GM12878 (cell line): Measurements from ENCODE around the gene CARD9. TPM values are rescaled to one million over a fixed set of nuclear protein-coding genes. Genes with fewer than 3 reads are reported as not detected.

Source experiments
- ATAC-seq: fragments of 200-7000 bp; cut with Tn5 transposase; 3 replicates; pipeline ENCODE4 v1.9.1; 2020; ENCODE audit warnings: mild to moderate bottlenecking, moderate library complexity
- BruUV-seq: library from RNA; stranded (reverse); fragments of 400-500 nt; replicated peaks from 2 replicates; lab custom pipeline; 2021; lab: Mats Ljungman, UMichigan
- CTCF ChIA-PET: fragments of 300-600 bp; sonication (Branson Sonifier 250); formaldehyde crosslinking; extraction: SDS; loops from one replicate; lab custom pipeline; 2021; ENCODE audit warnings: inconsistent platforms; lab: Yijun Ruan, JAX
- POLR2A ChIA-PET: fragments of 350-600 bp; formaldehyde crosslinking; extraction: SDS; loops from one replicate; lab custom pipeline; 2021; ENCODE audit warnings: inconsistent platforms; lab: Charles Lee
- RAD21 ChIA-PET: fragments of 300-600 bp; sonication (Branson Sonifier 250); formaldehyde crosslinking; loops from one replicate; lab custom pipeline; 2023; ENCODE audit warnings: antibody characterized with exemption; ENCODE audit not compliant: unreplicated experiment; lab: Charles Lee
- SMC1A ChIA-PET: fragments of 300-600 bp; sonication (Branson Sonifier 250); formaldehyde crosslinking; loops from one replicate; lab custom pipeline; 2023; ENCODE audit not compliant: unreplicated experiment, uncharacterized antibody; lab: Charles Lee
- DNase-seq: peaks from one replicate; pipeline ENCODE4 v3.0.0-alpha.2; 2011; ENCODE audit warnings: low read depth, low spot score
- FAIRE-seq: peaks from 3 replicates; lab custom pipeline; 2011; peaks lifted over from hg19 to GRCh38; lab: Jason Lieb, UNC
- H2AFZ ChIP-seq: 2 replicates; pipeline ENCODE4 v1.6.0; 2011; ENCODE audit warnings: low read depth, low read length, control low read depth; ENCODE audit not compliant: control insufficient read depth
- H3K27ac ChIP-seq: 2 replicates; pipeline ENCODE4 v1.5.1; 2011; ENCODE audit warnings: control low read depth; ENCODE audit not compliant: control insufficient read depth, insufficient read depth
- H3K27me3 ChIP-seq, 2 experiments: replicated peaks in 1 of 2; 2 replicates each; pipeline versions ENCODE4 v1.6.0 to v1.6.1; 2011; ENCODE audit warnings: low read length in 1 of 2; ENCODE audit not compliant: control insufficient read depth in 2 of 2, insufficient read depth in 2 of 2
- H3K36me3 ChIP-seq, 2 experiments: 2 replicates each; pipeline ENCODE4 v1.5.1; 2011; ENCODE audit warnings: low read length in 1 of 2; ENCODE audit not compliant: control insufficient read depth in 2 of 2, insufficient read depth in 2 of 2
- H3K4me1 ChIP-seq: 2 replicates; pipeline ENCODE4 v1.6.1; 2011; ENCODE audit warnings: mild to moderate bottlenecking, low read length, moderate library complexity, mixed read lengths; ENCODE audit not compliant: control insufficient read depth, insufficient read depth
- H3K4me2 ChIP-seq: 2 replicates; pipeline ENCODE4 v1.6.0; 2011; ENCODE audit warnings: control low read depth; ENCODE audit not compliant: control insufficient read depth, insufficient read depth
- H3K4me3 ChIP-seq: fragments of 200-600 bp; sonication (generic); 2 replicates; pipeline ENCODE4 v1.5.1; 2016
- H3K79me2 ChIP-seq: 2 replicates; pipeline ENCODE4 v1.6.0; 2011; ENCODE audit warnings: low read length; ENCODE audit not compliant: control insufficient read depth, insufficient read depth
- H3K9ac ChIP-seq: 2 replicates; pipeline ENCODE4 v1.8.0; 2011; ENCODE audit warnings: low read length, control low read depth, mixed read lengths; ENCODE audit not compliant: control insufficient read depth, insufficient read depth
- H3K9me3 ChIP-seq: replicated peaks from 3 replicates; pipeline ENCODE4 v1.5.1; 2011; ENCODE audit warnings: mild to moderate bottlenecking, low read length; ENCODE audit not compliant: control insufficient read depth, insufficient read depth
- H4K20me1 ChIP-seq: 2 replicates; pipeline ENCODE4 v1.6.0; 2011; ENCODE audit not compliant: control insufficient read depth, insufficient read depth
- ASH2L ChIP-seq: fragments of 300-600, 200-600 bp; sonication (generic); IDR thresholded peaks from 2 replicates; pipeline ENCODE4 v1.6.1; 2017; ENCODE audit warnings: low read depth, mild to moderate bottlenecking, borderline replicate concordance
- BRCA1 ChIP-seq: IDR thresholded peaks from 2 replicates; pipeline ENCODE4 v1.6.1; 2011; ENCODE audit warnings: low read depth, low read length, improper control_type of control experiment
- CBFB ChIP-seq: IDR thresholded peaks from 2 replicates; pipeline ENCODE4 v1.6.1; 2016; ENCODE audit warnings: antibody characterized with exemption, low read depth
- CBX3 ChIP-seq: fragments of 200-600 bp; sonication (generic); IDR thresholded peaks from 2 replicates; pipeline ENCODE4 v1.6.1; 2016; ENCODE audit warnings: low read depth, borderline replicate concordance
- DPF2 ChIP-seq: fragments of 450-650 bp; IDR thresholded peaks from 2 replicates; pipeline ENCODE4 v1.6.1; 2017; ENCODE audit warnings: mild to moderate bottlenecking
- FOS ChIP-seq: IDR thresholded peaks from 3 replicates; pipeline ENCODE4 v1.6.1; 2011; ENCODE audit warnings: borderline replicate concordance; ENCODE audit not compliant: insufficient read length; ENCODE audit errors: extremely low read depth
- IRF4 ChIP-seq: IDR thresholded peaks from 2 replicates; pipeline ENCODE4 v1.6.1; 2011; ENCODE audit warnings: low read depth, low read length
- JUND ChIP-seq: IDR thresholded peaks from 2 replicates; pipeline ENCODE4 v1.6.1; 2012; ENCODE audit warnings: low read depth, mild to moderate bottlenecking, low read length, improper control_type of control experiment, moderate library complexity
- KAT2A ChIP-seq: conservative IDR thresholded peaks from 2 replicates; pipeline ENCODE4 v1.6.1; 2011; ENCODE audit warnings: low read depth, low read length; ENCODE audit not compliant: control insufficient read depth
- MLLT1 ChIP-seq: fragments of 450-650 bp; IDR thresholded peaks from 2 replicates; pipeline ENCODE4 v1.6.1; 2016; ENCODE audit warnings: mild to moderate bottlenecking
- MTA2 ChIP-seq: fragments of 450-650 bp; IDR thresholded peaks from 2 replicates; pipeline ENCODE4 v1.6.1; 2016; ENCODE audit warnings: low read depth, mild to moderate bottlenecking, moderate library complexity
- PRDM15 ChIP-seq: fragments of 450-650 bp; formaldehyde crosslinking; IDR thresholded peaks from 2 replicates; pipeline ENCODE4 v1.4.0; 2020; ENCODE audit warnings: mild to moderate bottlenecking, moderate library complexity
- RELA ChIP-seq: fragments of 450-650 bp; IDR thresholded peaks from 2 replicates; pipeline ENCODE4 v1.8.0; 2014; ENCODE audit warnings: borderline replicate concordance; ENCODE audit not compliant: partially characterized antibody
- RFX5 ChIP-seq: IDR thresholded peaks from 2 replicates; pipeline ENCODE4 v1.6.1; 2011; ENCODE audit warnings: low read depth, low read length, improper control_type of control experiment
- RUNX3 ChIP-seq: IDR thresholded peaks from 2 replicates; pipeline ENCODE4 v1.6.1; 2012; ENCODE audit warnings: low read length, inconsistent platforms
- YBX1 ChIP-seq: fragments of 450-650 bp; IDR thresholded peaks from 2 replicates; pipeline ENCODE4 v1.6.1; 2016; ENCODE audit warnings: antibody characterized with exemption
- WGBS: methylation state at CpG from one replicate; pipeline ENCODE4 v1.1.6; 2016; ENCODE audit warnings: low lambda C conversion rate; ENCODE audit not compliant: insufficient replicate concordance, insufficient coverage; ENCODE audit errors: missing lambda C conversion rate; 5-methylcytosine and 5-hydroxymethylcytosine counted together
- in situ Hi-C: fragments of 300-500 bp; cut with MboI; formaldehyde crosslinking; loops from 9 replicates; pipeline ENCODE4 v1.14.3; 2018; ENCODE audit warnings: mixed read lengths
- intact Hi-C: fragments of 100-400 bp; cut with micrococcal nuclease; formaldehyde crosslinking; loops from one replicate; pipeline ENCODE4 v1.14.2; 2022; ENCODE audit not compliant: unreplicated experiment
- polyA plus RNA-seq, 11 experiments: library from polyadenylated mRNA; depleted of rRNA in 4 of 11; unstranded in 6 of 11; stranded (reverse) in 5 of 11; fragments of >200 nt; fragmentation: Nextera tagmentation in 4 of 11; fragmentation: Illumina TruSeq in 1 of 11; extraction: Ambion mirVana in 4 of 11; extraction: Trizol in 1 of 11; gene quantifications; 1 replicate in 1 of 11; 2 replicates in 10 of 11; pipeline versions ENCODE4 v1.2.1 to v1.2.3, GENCODE V29; 2011 to 2016; ENCODE audit warnings: inconsistent platforms in 2 of 11, missing spikeins in 2 of 11, low read depth in 1 of 11
- total RNA-seq, 4 experiments: library from RNA; depleted of rRNA in 3 of 4; stranded (reverse); fragments of >200 nt in 3 of 4; fragmentation: Illumina TruSeq in 1 of 4; extraction: Trizol in 1 of 4; gene quantifications; 2 replicates each; pipeline versions ENCODE4 v1.2.1 to v1.2.3, GENCODE V29; 2013 to 2021
- TF ChIP-seq, protein P1 (sequence below): fragments of 450-650 bp; IDR thresholded peaks from 2 replicates; pipeline ENCODE4 v1.6.1; 2018; ENCODE audit warnings: mild to moderate bottlenecking, low read depth, moderate library complexity; ENCODE audit not compliant: partially characterized antibody

CARD9 gene
- total and polyA plus RNA-seq, 10 of the 15 experiments (the other 5 are each of a cell fraction or from before 2014, with no cell fraction given), result 0.11 to 4.9 (median 1.8) TPM; not detected in 1

- Histone ChIP-seq H4K20me1 (no peaks in the 10 kb centered on the region), H3K9ac (no peak overlapping the region), H3K4me2 (no peak overlapping the region), H3K36me3 (no peaks in the 10 kb centered on the region), H3K79me2 (no peaks in the 10 kb centered on the region), H3K27me3 (no peaks in the 10 kb centered on the region), H3K9me3 (no peaks in the 10 kb centered on the region), H3K4me3 (no peak overlapping the region), H3K4me1 (no peaks in the 10 kb centered on the region), H2AFZ (no peak overlapping the region), H3K27ac (no peak overlapping the region)
- DNase-seq (no peak), ATAC-seq (no peak), FAIRE-seq (no peak)
- RAD21 ChIA-PET, result no interaction called here
- intact Hi-C loops, result loop anchor here (1.0 kb wide), 1 partner anchor 60 kb away; the partner anchor contains the start of gene SNAPC4
- SMC1A ChIA-PET, result interaction anchor here (1.2 kb wide), 1 partner anchor 23 kb away, joined by 4 read pairs; no protein-coding TSS in a partner anchor
- no TSS peak for BruUV-seq
- CTCF ChIA-PET, result interaction anchor here (0.7 kb wide), 1 partner anchor 23 kb away, joined by 3 read pairs; no protein-coding TSS in a partner anchor
- 42% methylated on average over 12 of the region's 12 CpGs for WGBS
- TF ChIP-seq CBFB (no peak), PRDM15 (CRISPR knock-in tag) (no peak), YBX1 (no peak), MLLT1 (no peak), RUNX3 (no peak), KAT2A (no peak), ASH2L (no peak), MTA2 (no peak), FOS (no peak), IRF4 (no peak), CBX3 (no peak), BRCA1 (no peak), JUND (no peak), RFX5 (no peak), RELA (no peak), DPF2 (no peak)
- TF ChIP-seq, protein P1, sequence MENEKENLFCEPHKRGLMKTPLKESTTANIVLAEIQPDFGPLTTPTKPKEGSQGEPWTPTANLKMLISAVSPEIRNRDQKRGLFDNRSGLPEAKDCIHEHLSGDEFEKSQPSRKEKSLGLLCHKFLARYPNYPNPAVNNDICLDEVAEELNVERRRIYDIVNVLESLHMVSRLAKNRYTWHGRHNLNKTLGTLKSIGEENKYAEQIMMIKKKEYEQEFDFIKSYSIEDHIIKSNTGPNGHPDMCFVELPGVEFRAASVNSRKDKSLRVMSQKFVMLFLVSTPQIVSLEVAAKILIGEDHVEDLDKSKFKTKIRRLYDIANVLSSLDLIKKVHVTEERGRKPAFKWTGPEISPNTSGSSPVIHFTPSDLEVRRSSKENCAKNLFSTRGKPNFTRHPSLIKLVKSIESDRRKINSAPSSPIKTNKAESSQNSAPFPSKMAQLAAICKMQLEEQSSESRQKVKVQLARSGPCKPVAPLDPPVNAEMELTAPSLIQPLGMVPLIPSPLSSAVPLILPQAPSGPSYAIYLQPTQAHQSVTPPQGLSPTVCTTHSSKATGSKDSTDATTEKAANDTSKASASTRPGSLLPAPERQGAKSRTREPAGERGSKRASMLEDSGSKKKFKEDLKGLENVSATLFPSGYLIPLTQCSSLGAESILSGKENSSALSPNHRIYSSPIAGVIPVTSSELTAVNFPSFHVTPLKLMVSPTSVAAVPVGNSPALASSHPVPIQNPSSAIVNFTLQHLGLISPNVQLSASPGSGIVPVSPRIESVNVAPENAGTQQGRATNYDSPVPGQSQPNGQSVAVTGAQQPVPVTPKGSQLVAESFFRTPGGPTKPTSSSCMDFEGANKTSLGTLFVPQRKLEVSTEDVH, result no peak
- POLR2A ChIA-PET, result no interaction called here
- in situ Hi-C loops, result loop anchor here (5.0 kb wide), 1 partner anchor 57 kb away; no protein-coding TSS in a partner anchor
These were observed 33.5 kb downstream of the CARD9 start for GRCh38 chr9:136339958-136340310.
